H1 (cell line): Measurements from ENCODE around the gene TTC5. TPM values are rescaled to one million over a fixed set of nuclear protein-coding genes. Genes with fewer than 3 reads are reported as not detected.

Experiments used
- BACH1 ChIP-seq: IDR thresholded peaks from 2 replicates; pipeline ENCODE4 v1.6.1; 2012; ENCODE audit warnings: low read length, improper control_type of control experiment
- KDM5A ChIP-seq: fragments of 200-600 bp; IDR thresholded peaks from 2 replicates; pipeline ENCODE4 v1.7.1; 2012; ENCODE audit warnings: mild to moderate bottlenecking, low read length, inconsistent platforms, mixed read lengths
- PHF8 ChIP-seq: fragments of 200-600 bp; sonication (generic); conservative IDR thresholded peaks from 2 replicates; pipeline ENCODE4 v1.7.1; 2012; ENCODE audit warnings: low read depth, mild to moderate bottlenecking, inconsistent platforms, low read length, moderate library complexity
- polyA plus RNA-seq, 7 experiments: library from polyadenylated mRNA; depleted of rRNA in 3 of 7; stranded (reverse) in 5 of 7; unstranded in 2 of 7; fragments of >200 nt in 5 of 7; fragments of 200-250 nt in 2 of 7; gene quantifications; 1 replicate in 5 of 7; 2 replicates in 1 of 7; 4 replicates in 1 of 7; pipeline versions ENCODE4 v1.2.1 to v1.2.3, GENCODE V29; 2011 to 2013; ENCODE audit warnings: missing spikeins in 2 of 7, mixed read lengths in 2 of 7
- total RNA-seq: library from RNA; stranded (reverse); fragmentation: NEBNext Ultra II Directional; extraction: Animal tissue kit (Norgen Biotek cat#: 25700); gene quantifications from 2 replicates; pipeline ENCODE4 v1.2.1, GENCODE V29; 2021

The TTC5 gene
- total and polyA plus RNA-seq, 2 of the 8 experiments (the other 6 are each of a cell fraction or from before 2014, with no cell fraction given), result 9.1 to 18.0 TPM

- no peak for TF ChIP-seq KDM5A
- no peak for TF ChIP-seq BACH1
- TF ChIP-seq PHF8, result peak; percentile 8; the same call in 1 of the 2 replicates
Observed at GRCh38 chr14:20343862-20344220, 38.1 kb upstream of the TTC5 start (continued).
